ENCODE measurements around the gene CYP4F8.
"Not testable (repeated sequence)": the region's sequence is repeated elsewhere in the genome, so short reads cannot be mapped to it uniquely, and the experiment has no call there.

CYP4F8 gene

GRCh38 chr19:15595069-15595468 is 19.9 kb upstream of the CYP4F8 start:
- DNase-seq (ENCODE audit: low read depth): peak; percentile 15
- H3K4me3 ChIP-seq (ENCODE audit: low read length): no peak overlapping the region
- no peak for TF ChIP-seq CTCF (IDR thresholded peaks at IDR 0.05; ENCODE audit: insufficient read depth, low read depth, low read length, missing control alignments)

DNA sequence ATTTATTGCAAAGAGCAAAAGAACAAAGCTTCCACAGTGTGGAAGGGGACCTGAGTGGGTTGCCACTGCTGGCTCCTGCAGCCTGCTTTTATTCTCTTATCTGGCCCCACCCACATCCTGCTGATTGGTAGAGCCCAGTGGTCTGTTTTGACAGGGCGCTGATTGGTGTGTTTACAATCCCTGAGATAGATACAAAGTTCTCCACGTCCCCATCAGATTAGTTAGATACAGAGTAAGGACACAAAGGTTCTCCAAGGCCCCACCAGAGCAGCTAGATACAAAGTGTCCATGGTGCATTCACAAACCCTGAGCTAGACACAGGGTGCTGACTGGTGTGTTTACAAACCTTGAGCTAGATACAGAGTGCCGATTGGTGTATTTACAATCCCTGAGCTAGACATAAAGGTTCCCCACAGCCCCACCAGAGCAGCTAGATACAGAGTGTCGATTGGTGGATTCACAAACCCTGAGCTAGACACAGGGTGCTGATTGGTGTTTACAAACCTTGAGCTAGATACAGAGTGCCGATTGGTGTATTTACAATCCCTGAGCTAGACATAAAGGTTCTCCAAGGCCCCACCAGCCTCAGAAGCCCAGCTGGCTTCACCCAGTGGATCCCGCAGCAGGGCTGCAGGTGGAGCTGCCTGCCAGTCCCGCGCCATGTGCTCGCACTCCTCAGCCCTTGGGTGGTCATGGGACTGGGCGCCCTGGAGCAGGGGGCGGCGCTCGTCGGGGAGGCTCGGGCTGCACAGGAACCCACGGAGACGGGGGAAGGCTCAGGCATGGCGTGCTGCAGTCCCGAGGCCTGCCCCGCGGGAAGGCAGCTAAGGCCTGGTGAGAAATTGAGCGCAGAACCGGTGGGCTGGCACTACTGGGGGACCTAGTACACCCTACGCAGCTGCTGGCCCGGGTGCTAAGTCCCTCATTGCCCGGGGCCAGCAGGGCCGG is 6.8 kb upstream of the CYP4F8 start:
- not testable (repeated sequence) for H3K4me3 ChIP-seq (ENCODE audit: low read length); DNase-seq (ENCODE audit: low read depth)

DNA sequence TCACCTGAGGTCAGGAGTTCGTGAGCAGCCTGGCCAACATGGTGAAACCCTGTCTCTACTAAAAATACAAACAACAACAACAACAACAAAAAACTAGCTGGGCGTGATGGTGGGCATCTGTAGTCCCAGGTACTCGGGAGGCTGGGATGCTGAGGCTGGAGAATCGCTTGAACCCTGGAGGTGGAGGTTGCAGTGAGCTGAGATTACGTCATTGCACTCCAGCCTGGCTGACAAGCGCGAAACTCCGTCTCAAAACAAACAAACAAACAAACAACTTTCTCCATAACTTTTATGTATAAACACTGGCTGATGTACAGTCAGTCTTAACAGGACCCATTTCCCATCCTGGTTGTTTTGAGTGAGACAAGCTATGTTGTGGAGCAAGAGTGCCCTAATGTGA is 5.8 kb upstream of the CYP4F8 start:
- no peak overlapping the region for H3K4me3 ChIP-seq (ENCODE audit: low read length)
- no peak for TF ChIP-seq CTCF (IDR thresholded peaks at IDR 0.05; ENCODE audit: insufficient read depth, low read depth, low read length, missing control alignments)
- no peak for DNase-seq (ENCODE audit: low read depth)

GRCh38 chr19:15612342-15612741 is 2.7 kb upstream of the CYP4F8 start:
- TF ChIP-seq CTCF (IDR thresholded peaks at IDR 0.05; ENCODE audit: insufficient read depth, low read depth, low read length, missing control alignments): no peak
- DNase-seq (ENCODE audit: low read depth): no peak
- no peak overlapping the region for H3K4me3 ChIP-seq (ENCODE audit: low read length)

- DNase-seq (ENCODE audit: low read depth): no peak
- no peak overlapping the region for H3K4me3 ChIP-seq (ENCODE audit: low read length)
- TF ChIP-seq CTCF (IDR thresholded peaks at IDR 0.05; ENCODE audit: insufficient read depth, low read depth, low read length, missing control alignments): no peak
These were observed 1.7 kb upstream of the CYP4F8 start for GRCh38 chr19:15613338-15613737.

DNA sequence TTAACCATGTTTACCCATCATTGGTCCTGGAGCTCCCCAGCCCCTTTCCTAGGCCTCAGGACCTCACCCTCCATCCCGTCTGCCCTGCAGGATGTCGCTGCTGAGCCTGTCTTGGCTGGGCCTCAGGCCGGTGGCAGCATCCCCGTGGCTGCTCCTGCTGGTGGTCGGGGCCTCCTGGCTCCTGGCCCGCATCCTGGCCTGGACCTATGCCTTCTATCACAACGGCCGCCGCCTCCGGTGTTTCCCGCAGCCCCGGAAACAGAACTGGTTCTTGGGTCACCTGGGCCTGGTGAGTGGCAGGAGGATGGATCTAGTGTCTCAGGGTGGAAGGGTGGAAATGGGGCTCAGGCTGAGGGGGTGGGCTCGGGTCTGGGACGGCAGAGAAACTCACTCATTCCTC is 508 bp downstream of the CYP4F8 start:
- H3K4me3 ChIP-seq (ENCODE audit: low read length): no peak overlapping the region
- no peak for DNase-seq (ENCODE audit: low read depth)
- no peak for TF ChIP-seq CTCF (IDR thresholded peaks at IDR 0.05; ENCODE audit: insufficient read depth, low read depth, low read length, missing control alignments)

DNA sequence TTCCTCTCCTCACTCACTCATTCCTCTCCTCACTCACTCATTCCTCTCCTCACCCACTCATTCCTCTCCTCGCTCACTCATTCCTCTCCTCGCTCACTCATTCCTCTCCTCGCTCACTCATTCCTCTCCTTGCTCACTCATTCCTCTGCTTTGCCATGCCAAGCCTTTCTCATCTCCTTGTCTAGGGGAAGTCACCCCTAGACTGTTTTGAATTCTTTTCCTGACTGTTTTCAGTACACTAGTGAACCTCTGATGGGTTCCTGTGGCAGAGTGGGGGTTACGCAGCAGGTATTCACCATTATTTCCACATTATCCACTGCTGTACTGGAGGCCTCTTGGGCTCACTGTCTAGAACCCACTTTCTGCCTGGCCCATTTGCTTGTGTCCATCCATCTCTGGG is 1.2 kb downstream of the CYP4F8 start:
- H3K4me3 ChIP-seq (ENCODE audit: low read length): no peak overlapping the region
- no peak for DNase-seq (ENCODE audit: low read depth)
- TF ChIP-seq CTCF (IDR thresholded peaks at IDR 0.05; ENCODE audit: insufficient read depth, low read depth, low read length, missing control alignments): no peak
